GM18502 (cell line): ENCODE measurements around the gene AOC2.
"Not testable (repeated sequence)": the region's sequence is repeated elsewhere in the genome, so short reads cannot be mapped to it uniquely, and the experiment has no call there.

Experiments used
- ATAC-seq: cut with Tn5 transposase; IDR thresholded peaks from one replicate; pipeline ENCODE4 v1.9.1; 2021; ENCODE audit warnings: mild to moderate bottlenecking; ENCODE audit not compliant: unreplicated experiment, poor library complexity

AOC2 gene

GRCh38 chr17:42853597-42853967, 9.2 kb downstream of the AOC2 start:
- no peak for ATAC-seq

GRCh38 chr17:42853968-42854790, 9.8 kb downstream of the AOC2 start:
- no peak for ATAC-seq

- ATAC-seq: no peak
Measured at GRCh38 chr17:42855048-42855596, 10.7 kb downstream of the AOC2 start.

- not testable (repeated sequence) for ATAC-seq
Measured at GRCh38 chr17:42856093-42856492, 11.7 kb downstream of the AOC2 start.

GRCh38 chr17:42856516-42856915, 12.1 kb downstream of the AOC2 start:
- not testable (repeated sequence) for ATAC-seq

- no peak for ATAC-seq
Measured at GRCh38 chr17:42857389-42857788, 13.0 kb downstream of the AOC2 start.

GRCh38 chr17:42865638-42866094, 21.3 kb downstream of the AOC2 start:
- no peak for ATAC-seq

GRCh38 chr17:42866216-42866615, 21.8 kb downstream of the AOC2 start:
- ATAC-seq: no peak

- no peak for ATAC-seq
Measured at GRCh38 chr17:42866631-42867575, 22.5 kb downstream of the AOC2 start.

GRCh38 chr17:42867694-42868261, 23.4 kb downstream of the AOC2 start:
- ATAC-seq: not testable (repeated sequence)

GRCh38 chr17:42868338-42868737, 24.0 kb downstream of the AOC2 start:
- ATAC-seq: no peak

- no peak for ATAC-seq
Measured at GRCh38 chr17:42871647-42872046, 27.3 kb downstream of the AOC2 start.

GRCh38 chr17:42872251-42872965, 28.0 kb downstream of the AOC2 start:
- ATAC-seq: no peak

GRCh38 chr17:42873315-42873714, 28.9 kb downstream of the AOC2 start:
- ATAC-seq: no peak

GRCh38 chr17:42873932-42874695, 29.7 kb downstream of the AOC2 start:
- not testable (repeated sequence) for ATAC-seq

GRCh38 chr17:42877037-42877436, 32.7 kb downstream of the AOC2 start:
- no peak for ATAC-seq

GRCh38 chr17:42878123-42878880, 33.9 kb downstream of the AOC2 start:
- ATAC-seq: no peak

GRCh38 chr17:42878924-42879595, 34.7 kb downstream of the AOC2 start:
- ATAC-seq: no peak
